Tibial nerve (tissue), 4 donors: Measurements from ENCODE around the gene RCN2. TPM values are rescaled to one million over a fixed set of nuclear protein-coding genes. Genes with fewer than 3 reads are reported as not detected.

ENCODE experiments used
- DNase-seq, 2 donors: peaks; one replicate each; pipeline ENCODE4 v3.0.0-alpha.2; 2019; ENCODE audit warnings: low spot score in 2 of 2
- H3K27ac ChIP-seq, 4 donors: fragments of 200-600 bp; sonication (generic) in 3 of 4; one replicate each; pipeline ENCODE4 v1.5.1; 2017 to 2019; ENCODE audit warnings: mild to moderate bottlenecking in 1 of 4
- H3K27me3 ChIP-seq, 2 donors: fragments of 200-600 bp; sonication (generic) in 1 of 2; one replicate each; pipeline versions ENCODE4 v1.5.1 to v1.6.0; 2017 to 2019
- H3K36me3 ChIP-seq, 3 donors: fragments of 200-600 bp; sonication (generic); one replicate each; pipeline ENCODE4 v1.5.1; 2018 to 2019
- H3K4me1 ChIP-seq, 4 donors: fragments of 200-600 bp; sonication (generic) in 3 of 4; one replicate each; pipeline ENCODE4 v1.5.1; 2017 to 2019
- H3K4me3 ChIP-seq, 4 donors: fragments of 200-600 bp; sonication (generic) in 3 of 4; one replicate each; pipeline ENCODE4 v1.5.1; 2017 to 2019; ENCODE audit warnings: mild to moderate bottlenecking in 1 of 4, moderate library complexity in 1 of 4
- H3K9me3 ChIP-seq, 4 donors: fragments of 200-600 bp; sonication (generic) in 3 of 4; one replicate each; pipeline ENCODE4 v1.5.1; 2017 to 2019
- EP300 ChIP-seq, 2 donors: sonication (generic); formaldehyde crosslinking; IDR thresholded peaks; one replicate each; pipeline ENCODE4 v1.6.1; 2017; ENCODE audit warnings: antibody characterized with exemption in 2 of 2, mild to moderate bottlenecking in 1 of 2
- POLR2A ChIP-seq, 2 donors: fragments of 450-650 bp; IDR thresholded peaks; one replicate each; pipeline ENCODE4 v1.6.1; 2017; ENCODE audit warnings: antibody characterized with exemption in 2 of 2, mild to moderate bottlenecking in 2 of 2, moderate library complexity in 2 of 2
- WGBS, 2 donors: methylation state at CpG; one replicate each; pipeline ENCODE4 v1.1.5; 2018; 5-methylcytosine and 5-hydroxymethylcytosine counted together
- total RNA-seq, 4 donors: library from RNA; depleted of rRNA; stranded (reverse); fragments of >200 nt; gene quantifications; one replicate each; pipeline ENCODE4 v1.1.0, GENCODE V29; 2016
- TF ChIP-seq, protein P1 (sequence below), 5 experiments: fragments of 200-600 bp in 3 of 5; fragments of 450-650 bp in 2 of 5; sonication (generic) in 3 of 5; IDR thresholded peaks; one replicate each; pipeline ENCODE4 v1.5.1; 2016 to 2019; ENCODE audit warnings: antibody characterized with exemption in 5 of 5, mild to moderate bottlenecking in 3 of 5, moderate library complexity in 2 of 5

RCN2 gene
- total RNA-seq, 4 donors from 2014 or later = 29.7 to 59.7 (median 43.8) TPM

DNA sequence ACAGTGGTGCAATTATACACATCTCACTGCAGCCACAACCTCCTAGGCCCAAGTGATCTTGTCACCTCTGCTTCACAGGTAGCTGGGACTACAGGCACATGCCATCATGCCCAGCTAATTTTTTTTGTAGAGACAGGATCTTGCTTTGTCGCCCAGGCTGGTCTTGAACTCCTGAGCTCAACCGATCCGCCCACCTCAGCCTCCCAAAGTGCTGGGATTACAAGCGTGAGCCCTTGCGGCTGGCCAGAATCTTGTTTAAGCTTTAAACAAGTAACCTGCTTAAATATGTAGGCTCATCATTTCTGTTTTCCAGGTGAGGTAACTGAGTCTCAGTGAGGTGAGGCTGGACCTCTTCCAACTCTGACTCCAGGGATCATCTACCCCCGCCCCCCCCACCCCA, 55.7 kb downstream of the RCN2 start:
- H3K4me1 ChIP-seq = peaks cover 0 to 23% (median 2%) of the 10 kb centered on the region in 4 donors
- H3K36me3 ChIP-seq = no peaks in the 10 kb centered on the region
- no peak for DNase-seq
- no peaks in the 10 kb centered on the region for H3K27me3 ChIP-seq
- H3K27ac ChIP-seq = no peak overlapping the region
- WGBS, 2 donors = 90 to 97% methylated on average over 5 to 6 of the region's 6 CpGs
- TF ChIP-seq EP300 (IDR thresholded peaks at IDR 0.05) (no peak), POLR2A (IDR thresholded peaks at IDR 0.05) (no peak)
- TF ChIP-seq, protein P1, sequence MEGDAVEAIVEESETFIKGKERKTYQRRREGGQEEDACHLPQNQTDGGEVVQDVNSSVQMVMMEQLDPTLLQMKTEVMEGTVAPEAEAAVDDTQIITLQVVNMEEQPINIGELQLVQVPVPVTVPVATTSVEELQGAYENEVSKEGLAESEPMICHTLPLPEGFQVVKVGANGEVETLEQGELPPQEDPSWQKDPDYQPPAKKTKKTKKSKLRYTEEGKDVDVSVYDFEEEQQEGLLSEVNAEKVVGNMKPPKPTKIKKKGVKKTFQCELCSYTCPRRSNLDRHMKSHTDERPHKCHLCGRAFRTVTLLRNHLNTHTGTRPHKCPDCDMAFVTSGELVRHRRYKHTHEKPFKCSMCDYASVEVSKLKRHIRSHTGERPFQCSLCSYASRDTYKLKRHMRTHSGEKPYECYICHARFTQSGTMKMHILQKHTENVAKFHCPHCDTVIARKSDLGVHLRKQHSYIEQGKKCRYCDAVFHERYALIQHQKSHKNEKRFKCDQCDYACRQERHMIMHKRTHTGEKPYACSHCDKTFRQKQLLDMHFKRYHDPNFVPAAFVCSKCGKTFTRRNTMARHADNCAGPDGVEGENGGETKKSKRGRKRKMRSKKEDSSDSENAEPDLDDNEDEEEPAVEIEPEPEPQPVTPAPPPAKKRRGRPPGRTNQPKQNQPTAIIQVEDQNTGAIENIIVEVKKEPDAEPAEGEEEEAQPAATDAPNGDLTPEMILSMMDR (IDR thresholded peaks at IDR 0.05) = no peak
- no peak overlapping the region for H3K4me3 ChIP-seq
- no peaks in the 10 kb centered on the region for H3K9me3 ChIP-seq

DNA sequence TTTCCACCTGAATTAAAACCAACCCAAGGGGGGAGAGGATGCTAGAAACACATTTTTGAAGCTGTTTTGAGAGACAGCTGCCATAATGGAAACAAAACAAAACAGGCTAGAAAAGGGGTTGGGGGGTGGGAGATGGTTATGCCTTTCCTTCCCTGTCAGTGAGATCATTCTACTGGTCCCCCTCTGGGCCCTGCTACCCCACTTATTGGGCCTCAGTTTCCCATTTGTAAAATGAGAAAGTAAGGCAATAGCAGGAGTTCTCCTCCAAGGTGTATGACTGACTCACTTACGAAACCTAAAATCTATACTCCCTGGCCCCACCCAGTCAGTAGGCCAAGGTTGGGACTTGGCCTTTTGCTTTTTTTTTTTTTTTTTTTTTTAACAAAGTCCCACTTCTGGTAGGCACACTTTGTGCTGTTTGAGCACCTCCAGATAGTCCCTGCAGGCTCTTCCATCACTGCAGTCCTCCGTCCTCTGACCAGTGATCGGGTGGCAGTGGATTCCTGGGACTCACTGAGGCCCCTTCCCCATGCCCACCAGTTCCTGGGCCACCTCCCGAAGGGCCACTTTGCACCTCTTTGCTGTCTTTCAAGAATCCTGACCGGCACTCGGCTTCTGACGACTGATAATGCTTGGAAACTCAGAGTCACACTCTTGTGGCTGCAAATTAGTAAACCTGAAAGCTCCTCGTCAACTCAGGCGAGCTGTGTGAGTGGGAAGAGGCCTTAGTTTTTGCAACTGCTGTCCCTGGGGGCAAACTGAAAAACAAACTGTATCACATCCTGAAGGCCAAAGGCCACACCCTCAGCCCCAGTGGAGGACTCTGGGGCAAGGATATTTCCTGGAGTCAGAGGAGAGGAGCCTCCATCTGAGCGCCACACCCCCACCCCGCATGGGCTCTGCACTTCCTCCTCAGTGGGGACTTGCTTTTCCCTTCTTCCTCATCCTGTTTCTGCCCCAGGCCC, 56.6 kb downstream of the RCN2 start:
- no peaks in the 10 kb centered on the region for H3K9me3 ChIP-seq
- DNase-seq = peak; percentile 33 to 43

DNA sequence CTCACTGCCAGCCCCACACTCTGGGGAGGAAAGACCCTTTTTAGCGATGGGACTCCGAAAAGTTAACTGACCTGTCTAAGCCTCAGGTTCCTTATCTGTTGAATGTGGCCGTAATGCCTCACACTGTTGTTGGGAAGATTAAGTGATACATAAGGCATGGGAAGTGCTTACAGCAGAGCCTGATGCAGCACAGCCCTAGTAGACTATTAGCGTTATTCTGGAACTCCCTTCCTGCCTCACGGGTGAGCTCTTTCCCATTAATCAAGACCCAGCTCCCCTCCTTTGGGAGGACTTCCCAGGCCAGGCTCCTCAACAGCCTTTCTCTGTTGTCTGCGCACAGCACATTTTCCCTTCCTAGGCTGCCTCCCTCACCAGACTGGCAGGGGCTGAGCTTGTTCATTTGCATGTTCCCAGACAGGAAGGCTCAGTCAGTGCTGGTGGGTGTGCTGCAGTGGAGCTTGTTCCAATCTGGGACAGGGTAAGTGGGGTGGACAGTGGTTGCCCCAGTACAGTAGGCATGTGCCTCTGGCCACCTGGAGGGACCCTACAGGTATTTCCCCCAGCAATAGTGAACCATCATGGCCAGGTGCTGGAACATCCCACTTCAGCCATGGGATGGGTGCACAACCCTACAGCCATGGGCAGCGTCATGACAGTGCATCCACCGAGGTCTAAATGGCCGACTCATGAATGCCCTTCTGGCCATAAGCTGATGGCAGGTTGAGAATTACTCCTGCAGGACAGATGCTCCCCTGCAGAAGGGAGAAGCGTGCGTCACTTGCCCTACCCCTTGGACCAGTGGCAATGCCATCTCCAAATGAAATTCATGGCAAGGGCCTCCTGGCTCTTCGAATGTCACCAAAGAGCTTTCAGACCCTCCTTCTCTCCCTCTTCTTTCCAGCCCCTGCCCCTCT, 57.6 kb downstream of the RCN2 start:
- Histone ChIP-seq H3K36me3 (no peaks in the 10 kb centered on the region), H3K27me3 (no peaks in the 10 kb centered on the region), H3K4me1 (peaks cover 0 to 13% (median 2%) of the 10 kb centered on the region in 4 donors), H3K4me3 (no peak overlapping the region), H3K9me3 (no peaks in the 10 kb centered on the region), H3K27ac (peak overlapping the region in 2 of 4 donors; percentile 11 to 17)
- peak in 1 of 2 donors; percentile 27 for DNase-seq
- 66 to 69% methylated on average over 11 of the region's 12 CpGs for WGBS, 2 donors
- no peak for TF ChIP-seq POLR2A (IDR thresholded peaks at IDR 0.05)
- TF ChIP-seq EP300 (IDR thresholded peaks at IDR 0.05) = no peak
- TF ChIP-seq, protein P1 (IDR thresholded peaks at IDR 0.05) = no peak

More for the DNA sequence above, 56.6 kb downstream of the RCN2 start:
- Histone ChIP-seq H3K27me3 (no peaks in the 10 kb centered on the region), H3K36me3 (no peaks in the 10 kb centered on the region), H3K27ac (peak overlapping the region in 2 of 4 donors; percentile 4 to 17), H3K4me3 (no peak overlapping the region), H3K4me1 (peaks cover 0 to 18% (median 2%) of the 10 kb centered on the region in 4 donors)
- TF ChIP-seq, protein P1 (IDR thresholded peaks at IDR 0.05) = no peak
- TF ChIP-seq EP300 (IDR thresholded peaks at IDR 0.05) = peak in 1 of 2 donors; percentile 16
- WGBS, 2 donors = 66 to 70% methylated on average over 10 to 11 of the region's 11 CpGs

DNA sequence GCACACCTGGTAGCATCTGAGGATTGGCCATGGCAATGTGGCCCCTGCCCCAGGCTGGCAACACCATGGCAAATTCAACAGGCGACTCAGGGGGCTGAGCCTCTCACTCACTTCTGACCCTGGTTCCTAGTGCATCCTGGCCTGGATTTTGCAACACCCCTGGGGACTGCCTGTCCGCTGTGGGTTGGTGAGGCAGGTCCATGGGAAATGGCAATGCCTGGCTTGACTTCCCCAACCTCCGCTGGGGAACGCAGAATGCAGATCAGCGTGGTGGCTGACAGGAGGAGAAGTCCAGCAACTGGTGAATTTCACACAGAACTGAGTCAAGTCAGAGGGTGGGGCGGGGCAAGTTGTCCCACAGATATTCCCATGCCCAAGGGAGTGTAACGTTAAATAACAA, 59.5 kb downstream of the RCN2 start:
- Histone ChIP-seq H3K36me3 (no peaks in the 10 kb centered on the region), H3K4me3 (no peak overlapping the region), H3K27me3 (no peaks in the 10 kb centered on the region), H3K4me1 (peaks cover 0 to 24% (median 7%) of the 10 kb centered on the region in 4 donors), H3K27ac (no peak overlapping the region), H3K9me3 (no peaks in the 10 kb centered on the region)
- no peak for DNase-seq
- TF ChIP-seq POLR2A (IDR thresholded peaks at IDR 0.05) (no peak), EP300 (IDR thresholded peaks at IDR 0.05) (no peak)
- TF ChIP-seq, protein P1 (IDR thresholded peaks at IDR 0.05) = no peak
- WGBS, 2 donors = 71 to 84% methylated on average over 7 of the region's 7 CpGs
